GM12873 (cell line): Measurements from ENCODE around the gene KDM4C.

Source experiments
- CTCF ChIP-seq: IDR thresholded peaks from 2 replicates; pipeline ENCODE4 v1.5.1; 2012; ENCODE audit warnings: low read depth, mild to moderate bottlenecking, moderate library complexity, low read length, control low read depth; ENCODE audit not compliant: insufficient read depth; ENCODE audit errors: missing control alignments

The KDM4C gene

GRCh38 chr9:7089406-7090193 is 331.8 kb downstream of the KDM4C start:
- TF ChIP-seq CTCF: no peak

- no peak for TF ChIP-seq CTCF
Measured at GRCh38 chr9:7093040-7093439, 335.3 kb downstream of the KDM4C start.

DNA sequence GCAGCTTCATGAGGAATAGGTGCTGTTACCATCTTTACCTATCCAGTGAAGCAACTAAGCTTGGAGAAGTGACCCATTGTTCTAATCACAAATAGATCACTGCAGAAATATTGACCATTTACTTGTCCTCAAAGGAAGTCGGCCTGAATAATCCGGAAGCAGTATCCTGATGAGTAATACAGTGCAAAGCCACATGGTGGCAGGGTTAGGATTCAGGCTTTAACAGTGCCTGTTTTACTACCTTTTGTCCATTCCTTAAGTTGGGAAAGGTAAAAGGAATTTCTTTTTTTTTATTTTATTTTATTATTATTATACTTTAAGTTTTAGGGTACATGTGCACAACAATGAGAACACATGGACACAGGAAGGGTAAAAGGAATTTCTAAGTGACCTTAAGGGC is 336.3 kb downstream of the KDM4C start:
- no peak for TF ChIP-seq CTCF

- TF ChIP-seq CTCF: no peak
Measured at GRCh38 chr9:7094576-7094975, 336.8 kb downstream of the KDM4C start.

DNA sequence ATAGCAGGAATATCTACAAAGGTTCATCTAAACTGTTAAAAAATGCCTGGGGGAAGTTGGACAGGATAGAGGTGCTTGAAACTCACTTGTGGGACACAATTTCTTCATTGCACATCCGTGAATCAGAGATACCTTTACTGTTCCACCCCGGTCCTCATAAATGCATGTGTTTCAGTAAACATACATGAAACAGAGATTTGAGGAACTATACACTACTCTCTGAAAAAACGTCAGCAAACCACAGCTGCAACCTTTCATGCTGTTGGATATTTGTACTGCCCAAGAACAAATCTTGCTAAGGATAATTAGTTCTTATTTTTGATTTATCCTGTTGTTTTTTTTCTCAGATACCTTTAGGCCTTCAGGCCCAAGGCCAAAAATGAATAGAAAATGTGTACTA is 337.3 kb downstream of the KDM4C start:
- no peak for TF ChIP-seq CTCF

- no peak for TF ChIP-seq CTCF
Measured at GRCh38 chr9:7097040-7097715, 339.4 kb downstream of the KDM4C start.
